HT-29 (cell line): ENCODE data around the gene ATG4B. TPM values are rescaled to one million over a fixed set of nuclear protein-coding genes. Genes with fewer than 3 reads are reported as not detected.

Experiments used
- DNase-seq: peaks from one replicate; pipeline ENCODE4 v3.0.0-alpha.2; 2015; ENCODE audit warnings: low spot score
- total RNA-seq: library from RNA; depleted of rRNA; stranded (reverse); fragments of >200 nt; shearing (Covaris generic); gene quantifications from 2 replicates; pipeline ENCODE4 v1.2.3, GENCODE V29; 2014

ATG4B gene
- total RNA-seq, 1 experiment from 2014 or later: 77.5 TPM

- no peak for DNase-seq
Measured at GRCh38 chr2:241666627-241667400, 29.3 kb downstream of the ATG4B start.

- no peak for DNase-seq
Measured at GRCh38 chr2:241668354-241668753, 30.9 kb downstream of the ATG4B start.

- no peak for DNase-seq
Measured at GRCh38 chr2:241668839-241669238, 31.3 kb downstream of the ATG4B start.

- no peak for DNase-seq
Measured at GRCh38 chr2:241670333-241671110, 33.0 kb downstream of the ATG4B start.

- DNase-seq: no peak
Measured at GRCh38 chr2:241671457-241672240, 34.2 kb downstream of the ATG4B start.

GRCh38 chr2:241672243-241673188 lies 35.0 kb downstream of the ATG4B start:
- DNase-seq: no peak

- no peak for DNase-seq
Measured at GRCh38 chr2:241673189-241673663, 35.7 kb downstream of the ATG4B start.

GRCh38 chr2:241673797-241674725 lies 36.6 kb downstream of the ATG4B start:
- no peak for DNase-seq

- DNase-seq: no peak
Measured at GRCh38 chr2:241675885-241676284, 38.4 kb downstream of the ATG4B start.

GRCh38 chr2:241676665-241677064 lies 39.2 kb downstream of the ATG4B start:
- no peak for DNase-seq

- DNase-seq: no peak
Measured at GRCh38 chr2:241677392-241677791, 39.9 kb downstream of the ATG4B start.

- no peak for DNase-seq
Measured at GRCh38 chr2:241678307-241678706, 40.8 kb downstream of the ATG4B start.

- no peak for DNase-seq
Measured at GRCh38 chr2:241678784-241679540, 41.5 kb downstream of the ATG4B start.

- no peak for DNase-seq
Measured at GRCh38 chr2:241680044-241680443, 42.6 kb downstream of the ATG4B start.

- DNase-seq: no peak
Measured at GRCh38 chr2:241680827-241681599, 43.5 kb downstream of the ATG4B start.

GRCh38 chr2:241686324-241686649 lies 48.8 kb downstream of the ATG4B start:
- DNase-seq: no peak

GRCh38 chr2:241686650-241687425 lies 49.3 kb downstream of the ATG4B start, which contains the start of gene DTYMK:
Gene DTYMK (minus strand): TSS chr2:241686815. CDS start chr2:241686783, 32 bp downstream.
- DNase-seq: peak; percentile 97
